GM23338 (cell line): ENCODE results near the gene SLC6A12.

Source experiments
- CREB1 ChIP-seq: fragments of 250-450 bp; sonication (Bioruptor Pico); IDR thresholded peaks from 2 replicates; pipeline ENCODE4 v1.5.0; 2020; ENCODE audit warnings: low read depth, mild to moderate bottlenecking, moderate library complexity
- CTCF ChIP-seq, 2 experiments: fragments of 200-600 bp in 1 of 2; sonication (generic) in 1 of 2; conservative IDR thresholded peaks; 2 replicates each; pipeline versions ENCODE4 v1.5.1 to v1.6.1; 2016 to 2017; ENCODE audit warnings: antibody characterized with exemption in 2 of 2, low read depth in 2 of 2, mild to moderate bottlenecking in 2 of 2, moderate library complexity in 1 of 2
- EZH2 ChIP-seq: fragments of 200-600 bp; sonication (generic); IDR thresholded peaks from one replicate; pipeline ENCODE4 v1.8.0; 2017; ENCODE audit warnings: antibody characterized with exemption, mild to moderate bottlenecking, low read depth; ENCODE audit not compliant: unreplicated experiment

DNA sequence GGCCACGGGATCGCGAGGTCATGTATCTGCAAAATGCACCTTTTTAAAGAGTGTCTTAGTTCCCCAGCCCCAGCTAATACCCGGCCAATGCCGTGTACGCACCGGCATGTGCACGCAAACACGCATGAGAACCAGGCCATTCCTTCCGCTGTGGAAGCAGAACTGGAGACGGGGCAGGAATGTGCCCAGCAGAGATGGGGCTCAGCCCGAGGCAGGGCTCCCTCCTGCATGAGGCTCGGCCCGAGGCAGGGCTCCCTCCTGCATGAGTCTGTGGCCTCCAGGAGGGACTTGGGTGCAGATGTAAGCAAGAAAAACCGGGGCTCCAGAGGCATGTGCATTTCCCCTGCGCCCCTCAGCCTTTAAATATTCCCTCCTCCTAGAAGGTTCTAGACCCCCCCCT, 38.2 kb downstream of the SLC6A12 start:
- TF ChIP-seq EZH2, result no peak
- TF ChIP-seq CTCF (conservative IDR thresholded peaks at IDR 0.05; ENCODE audit: low read depth in 2 of 2), result no peak
- TF ChIP-seq CREB1, result no peak
